SK-N-MC (cell line): ENCODE results near the gene RNF168.

Experiments used
- EZH2 ChIP-seq: fragments of 200-600 bp; sonication (generic); IDR thresholded peaks from one replicate; pipeline ENCODE4 v1.6.1; 2017; ENCODE audit warnings: antibody characterized with exemption
- FOXP2 ChIP-seq: optimal IDR thresholded peaks from 2 replicates; pipeline ENCODE3; 2011; ENCODE audit warnings: mild to moderate bottlenecking, moderate library complexity; ENCODE audit not compliant: insufficient read depth; ENCODE audit errors: extremely low read length, control extremely low read depth
- POLR2AphosphoS5 ChIP-seq: IDR thresholded peaks from 2 replicates; pipeline ENCODE4 v1.6.1; 2012; ENCODE audit warnings: mild to moderate bottlenecking, low read depth, low read length, borderline replicate concordance

- TF ChIP-seq EZH2 (no peak), POLR2AphosphoS5 (no peak), FOXP2 (no peak)
Measured at GRCh38 chr3:196419386-196419785, 84.2 kb downstream of the RNF168 start.
